Astrocyte (in vitro differentiated cells and primary cell): ENCODE data around the gene KDM4B.
"Not testable (repeated sequence)": the region's sequence is repeated elsewhere in the genome, so short reads cannot be mapped to it uniquely, and the experiment has no call there.

ENCODE experiments used
- EZH2 ChIP-seq: IDR thresholded peaks from 2 replicates; pipeline ENCODE4 v1.6.1; 2012; ENCODE audit warnings: mild to moderate bottlenecking, low read length, inconsistent platforms; ENCODE audit not compliant: insufficient read depth
- TF ChIP-seq, protein P1 (sequence below): IDR thresholded peaks from 2 replicates; pipeline ENCODE4 v1.5.1; 2011; ENCODE audit warnings: low read depth, mild to moderate bottlenecking, inconsistent platforms, low read length, moderate library complexity; ENCODE audit not compliant: insufficient read depth

GRCh38 chr19:5029596-5029995, 60.7 kb downstream of the KDM4B start:
- TF ChIP-seq, protein P1, sequence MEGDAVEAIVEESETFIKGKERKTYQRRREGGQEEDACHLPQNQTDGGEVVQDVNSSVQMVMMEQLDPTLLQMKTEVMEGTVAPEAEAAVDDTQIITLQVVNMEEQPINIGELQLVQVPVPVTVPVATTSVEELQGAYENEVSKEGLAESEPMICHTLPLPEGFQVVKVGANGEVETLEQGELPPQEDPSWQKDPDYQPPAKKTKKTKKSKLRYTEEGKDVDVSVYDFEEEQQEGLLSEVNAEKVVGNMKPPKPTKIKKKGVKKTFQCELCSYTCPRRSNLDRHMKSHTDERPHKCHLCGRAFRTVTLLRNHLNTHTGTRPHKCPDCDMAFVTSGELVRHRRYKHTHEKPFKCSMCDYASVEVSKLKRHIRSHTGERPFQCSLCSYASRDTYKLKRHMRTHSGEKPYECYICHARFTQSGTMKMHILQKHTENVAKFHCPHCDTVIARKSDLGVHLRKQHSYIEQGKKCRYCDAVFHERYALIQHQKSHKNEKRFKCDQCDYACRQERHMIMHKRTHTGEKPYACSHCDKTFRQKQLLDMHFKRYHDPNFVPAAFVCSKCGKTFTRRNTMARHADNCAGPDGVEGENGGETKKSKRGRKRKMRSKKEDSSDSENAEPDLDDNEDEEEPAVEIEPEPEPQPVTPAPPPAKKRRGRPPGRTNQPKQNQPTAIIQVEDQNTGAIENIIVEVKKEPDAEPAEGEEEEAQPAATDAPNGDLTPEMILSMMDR, result peak; percentile 56
- not testable (repeated sequence) for TF ChIP-seq EZH2
